ENCODE measurements around the gene TRIM29.

TRIM29 gene

GRCh38 chr11:120168108-120168959 is 30.4 kb upstream of the TRIM29 start:
- DNase-seq: no peak
- H3K36me3 ChIP-seq: no peaks in the 10 kb centered on the region
- H3K4me3 ChIP-seq (ENCODE audit: low read depth, low read length): peak overlapping the region; percentile 64
- TF ChIP-seq CTCF (IDR thresholded peaks at IDR 0.05; ENCODE audit: low read depth, low read length): no peak
- H3K9me3 ChIP-seq: no peaks in the 10 kb centered on the region
- H3K4me1 ChIP-seq: no peaks in the 10 kb centered on the region
- H3K27me3 ChIP-seq: no peaks in the 10 kb centered on the region

- H3K4me1 ChIP-seq: no peaks in the 10 kb centered on the region
- H3K36me3 ChIP-seq: no peaks in the 10 kb centered on the region
- H3K27me3 ChIP-seq: no peaks in the 10 kb centered on the region
- DNase-seq: no peak
- TF ChIP-seq CTCF (IDR thresholded peaks at IDR 0.05; ENCODE audit: low read depth, low read length): no peak
- H3K9me3 ChIP-seq: no peaks in the 10 kb centered on the region
- no peak overlapping the region for H3K4me3 ChIP-seq (ENCODE audit: low read depth, low read length)
Observed at GRCh38 chr11:120167659-120168058, 29.7 kb upstream of the TRIM29 start.

GRCh38 chr11:120160436-120160835 is 22.5 kb upstream of the TRIM29 start:
- no peak overlapping the region for H3K4me3 ChIP-seq (ENCODE audit: low read depth, low read length)
- no peaks in the 10 kb centered on the region for H3K4me1 ChIP-seq
- no peak for DNase-seq
- no peaks in the 10 kb centered on the region for H3K36me3 ChIP-seq
- no peak for TF ChIP-seq CTCF (IDR thresholded peaks at IDR 0.05; ENCODE audit: low read depth, low read length)
- H3K27me3 ChIP-seq: no peaks in the 10 kb centered on the region
- no peaks in the 10 kb centered on the region for H3K9me3 ChIP-seq

- Histone ChIP-seq H3K9me3 (no peaks in the 10 kb centered on the region), H3K27me3 (no peaks in the 10 kb centered on the region), H3K36me3 (no peaks in the 10 kb centered on the region), H3K4me3 (ENCODE audit: low read depth, low read length) (no peak overlapping the region), H3K4me1 (peaks cover 5% of the 10 kb centered on the region; the same call in 1 of the 2 replicates)
- TF ChIP-seq CTCF (IDR thresholded peaks at IDR 0.05; ENCODE audit: low read depth, low read length): no peak
- DNase-seq: no peak
Observed at GRCh38 chr11:120153221-120153620, 15.3 kb upstream of the TRIM29 start.

GRCh38 chr11:120151536-120151935 is 13.6 kb upstream of the TRIM29 start:
- H3K27me3 ChIP-seq: no peaks in the 10 kb centered on the region
- no peak for TF ChIP-seq CTCF (IDR thresholded peaks at IDR 0.05; ENCODE audit: low read depth, low read length)
- no peak overlapping the region for H3K4me3 ChIP-seq (ENCODE audit: low read depth, low read length)
- no peaks in the 10 kb centered on the region for H3K9me3 ChIP-seq
- no peaks in the 10 kb centered on the region for H3K36me3 ChIP-seq
- H3K4me1 ChIP-seq: peaks cover 5% of the 10 kb centered on the region; the same call in 1 of the 2 replicates
- DNase-seq: no peak

GRCh38 chr11:120149246-120149645 is 11.3 kb upstream of the TRIM29 start:
- peaks cover 15% of the 10 kb centered on the region for H3K4me1 ChIP-seq
- no peak for TF ChIP-seq CTCF (IDR thresholded peaks at IDR 0.05; ENCODE audit: low read depth, low read length)

More at GRCh38 chr11:120149246-120149645, 11.3 kb upstream of the TRIM29 start:
- Histone ChIP-seq H3K9me3 (no peaks in the 10 kb centered on the region), H3K36me3 (no peaks in the 10 kb centered on the region), H3K4me3 (ENCODE audit: low read depth, low read length) (no peak overlapping the region), H3K27me3 (no peaks in the 10 kb centered on the region)
- DNase-seq: no peak

Data from BE2C (cell line).